Ishikawa (cell line): ENCODE measurements around the gene PARP14.

ENCODE experiments used
- CEBPB ChIP-seq: IDR thresholded peaks from 2 replicates; pipeline ENCODE4 v1.6.1; 2012
- CREB1 ChIP-seq: IDR thresholded peaks from 2 replicates; pipeline ENCODE4 v1.6.1; 2012; ENCODE audit warnings: low read depth
- EGR1 ChIP-seq: IDR thresholded peaks from 2 replicates; pipeline ENCODE4 v1.6.1; 2012
- EP300 ChIP-seq: IDR thresholded peaks from 2 replicates; pipeline ENCODE4 v1.6.1; 2012; ENCODE audit warnings: borderline replicate concordance
- FOXM1 ChIP-seq: IDR thresholded peaks from 2 replicates; pipeline ENCODE4 v1.6.1; 2012; ENCODE audit warnings: low read depth, borderline replicate concordance
- MAX ChIP-seq: IDR thresholded peaks from 2 replicates; pipeline ENCODE4 v1.6.1; 2012
- NFIC ChIP-seq: IDR thresholded peaks from 2 replicates; pipeline ENCODE4 v1.6.1; 2012
- RAD21 ChIP-seq: IDR thresholded peaks from 2 replicates; pipeline ENCODE4 v1.6.1; 2012; ENCODE audit warnings: low read depth
- TAF1 ChIP-seq: IDR thresholded peaks from 2 replicates; pipeline ENCODE4 v1.6.1; 2012; ENCODE audit warnings: low read depth, mild to moderate bottlenecking
- TCF12 ChIP-seq: IDR thresholded peaks from 2 replicates; pipeline ENCODE4 v1.6.1; 2012; ENCODE audit warnings: low read depth
- TEAD4 ChIP-seq: IDR thresholded peaks from 2 replicates; pipeline ENCODE4 v1.6.1; 2012
- YY1 ChIP-seq: IDR thresholded peaks from 2 replicates; pipeline ENCODE4 v1.6.1; 2012; ENCODE audit warnings: low read depth
- ZBTB7A ChIP-seq: IDR thresholded peaks from 2 replicates; pipeline ENCODE4 v1.6.1; 2012; ENCODE audit warnings: low read depth
- TF ChIP-seq, protein P1 (sequence below): IDR thresholded peaks from 2 replicates; pipeline ENCODE4 v1.6.1; 2012; ENCODE audit warnings: low read depth, mild to moderate bottlenecking
- TF ChIP-seq, protein P2 (sequence below): IDR thresholded peaks from 2 replicates; pipeline ENCODE4 v1.6.1; 2012

PARP14 gene

GRCh38 chr3:122716667-122717066 is 36.0 kb downstream of the PARP14 start:
- TF ChIP-seq FOXM1 = no peak
- no peak for TF ChIP-seq EGR1
- TF ChIP-seq, protein P1, sequence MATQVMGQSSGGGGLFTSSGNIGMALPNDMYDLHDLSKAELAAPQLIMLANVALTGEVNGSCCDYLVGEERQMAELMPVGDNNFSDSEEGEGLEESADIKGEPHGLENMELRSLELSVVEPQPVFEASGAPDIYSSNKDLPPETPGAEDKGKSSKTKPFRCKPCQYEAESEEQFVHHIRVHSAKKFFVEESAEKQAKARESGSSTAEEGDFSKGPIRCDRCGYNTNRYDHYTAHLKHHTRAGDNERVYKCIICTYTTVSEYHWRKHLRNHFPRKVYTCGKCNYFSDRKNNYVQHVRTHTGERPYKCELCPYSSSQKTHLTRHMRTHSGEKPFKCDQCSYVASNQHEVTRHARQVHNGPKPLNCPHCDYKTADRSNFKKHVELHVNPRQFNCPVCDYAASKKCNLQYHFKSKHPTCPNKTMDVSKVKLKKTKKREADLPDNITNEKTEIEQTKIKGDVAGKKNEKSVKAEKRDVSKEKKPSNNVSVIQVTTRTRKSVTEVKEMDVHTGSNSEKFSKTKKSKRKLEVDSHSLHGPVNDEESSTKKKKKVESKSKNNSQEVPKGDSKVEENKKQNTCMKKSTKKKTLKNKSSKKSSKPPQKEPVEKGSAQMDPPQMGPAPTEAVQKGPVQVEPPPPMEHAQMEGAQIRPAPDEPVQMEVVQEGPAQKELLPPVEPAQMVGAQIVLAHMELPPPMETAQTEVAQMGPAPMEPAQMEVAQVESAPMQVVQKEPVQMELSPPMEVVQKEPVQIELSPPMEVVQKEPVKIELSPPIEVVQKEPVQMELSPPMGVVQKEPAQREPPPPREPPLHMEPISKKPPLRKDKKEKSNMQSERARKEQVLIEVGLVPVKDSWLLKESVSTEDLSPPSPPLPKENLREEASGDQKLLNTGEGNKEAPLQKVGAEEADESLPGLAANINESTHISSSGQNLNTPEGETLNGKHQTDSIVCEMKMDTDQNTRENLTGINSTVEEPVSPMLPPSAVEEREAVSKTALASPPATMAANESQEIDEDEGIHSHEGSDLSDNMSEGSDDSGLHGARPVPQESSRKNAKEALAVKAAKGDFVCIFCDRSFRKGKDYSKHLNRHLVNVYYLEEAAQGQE = no peak
- no peak for TF ChIP-seq CEBPB
- no peak for TF ChIP-seq TCF12
- TF ChIP-seq NFIC = no peak
- TF ChIP-seq EP300 = no peak

- TF ChIP-seq CREB1 = no peak
Measured at GRCh38 chr3:122719273-122719921, 38.8 kb downstream of the PARP14 start.

DNA sequence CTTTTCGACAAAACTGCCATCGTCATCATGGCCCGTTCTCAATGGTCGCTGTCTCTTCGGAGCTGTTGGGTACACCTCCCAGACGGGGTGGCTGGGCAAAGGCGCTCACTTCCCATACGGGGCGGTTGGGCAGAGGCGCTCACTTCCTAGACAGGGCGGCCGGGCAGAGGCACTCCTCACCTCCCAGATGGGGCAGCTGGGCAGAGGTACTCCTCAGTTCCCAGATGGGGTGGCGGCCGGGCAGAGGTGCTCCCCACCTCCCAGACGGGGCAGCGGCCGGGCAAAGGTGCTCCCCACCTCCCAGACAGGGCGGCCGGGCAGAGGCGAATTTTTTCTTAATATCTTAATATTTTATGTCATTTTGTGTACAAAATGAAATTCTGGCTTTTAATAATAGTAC is 44.5 kb downstream of the PARP14 start:
- TF ChIP-seq CEBPB = no peak
- TF ChIP-seq TAF1 = no peak
- TF ChIP-seq, protein P1 = no peak
- no peak for TF ChIP-seq FOXM1
- TF ChIP-seq TEAD4 = no peak
- TF ChIP-seq YY1 = no peak
- no peak for TF ChIP-seq NFIC
- TF ChIP-seq MAX = no peak
- TF ChIP-seq EGR1 = no peak
- TF ChIP-seq CREB1 = no peak
- TF ChIP-seq EP300 = no peak
- TF ChIP-seq ZBTB7A = no peak
- no peak for TF ChIP-seq RAD21

DNA sequence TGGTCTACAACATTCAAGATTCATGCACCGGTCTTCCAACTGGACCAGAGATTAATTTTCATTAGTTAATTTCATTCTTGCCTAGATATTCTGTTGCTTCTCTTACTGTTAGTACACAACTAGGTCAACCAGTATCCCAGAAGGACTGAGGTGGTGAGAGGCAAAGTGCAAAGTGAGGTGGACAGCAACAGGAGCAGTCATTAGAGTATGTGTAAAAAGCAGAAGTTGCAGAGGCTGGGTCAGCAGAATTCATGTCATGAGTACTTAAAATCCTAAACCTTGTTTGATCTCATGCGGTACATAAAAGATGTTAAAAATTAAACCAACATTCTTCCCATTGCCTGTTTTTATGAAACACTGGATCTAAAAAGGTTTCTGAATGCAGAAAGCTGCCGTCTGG is 46.7 kb downstream of the PARP14 start:
- TF ChIP-seq EGR1 (no peak), RAD21 (no peak), MAX (no peak), TAF1 (no peak), CREB1 (no peak), CEBPB (no peak)

DNA sequence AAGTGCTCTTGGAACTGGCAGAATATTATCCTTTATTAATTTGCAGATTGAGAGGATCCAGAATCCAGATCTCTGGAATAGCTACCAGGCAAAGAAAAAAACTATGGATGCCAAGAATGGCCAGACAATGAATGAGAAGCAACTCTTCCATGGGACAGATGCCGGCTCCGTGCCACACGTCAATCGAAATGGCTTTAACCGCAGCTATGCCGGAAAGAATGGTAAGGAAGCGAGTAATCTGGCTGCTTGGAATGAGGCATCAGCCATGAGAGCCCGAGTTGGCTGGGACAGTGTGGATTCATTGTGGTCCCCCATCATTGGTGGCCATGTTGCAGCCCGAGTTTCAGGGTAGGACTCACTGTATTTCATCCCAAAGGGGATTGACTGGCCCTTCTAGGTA is 47.1 kb downstream of the PARP14 start:
- TF ChIP-seq TAF1 (no peak), ZBTB7A (no peak), NFIC (no peak), YY1 (no peak), TEAD4 (no peak), MAX (no peak), RAD21 (no peak), EP300 (no peak), EGR1 (no peak), CEBPB (no peak), CREB1 (no peak)
- TF ChIP-seq, protein P2, sequence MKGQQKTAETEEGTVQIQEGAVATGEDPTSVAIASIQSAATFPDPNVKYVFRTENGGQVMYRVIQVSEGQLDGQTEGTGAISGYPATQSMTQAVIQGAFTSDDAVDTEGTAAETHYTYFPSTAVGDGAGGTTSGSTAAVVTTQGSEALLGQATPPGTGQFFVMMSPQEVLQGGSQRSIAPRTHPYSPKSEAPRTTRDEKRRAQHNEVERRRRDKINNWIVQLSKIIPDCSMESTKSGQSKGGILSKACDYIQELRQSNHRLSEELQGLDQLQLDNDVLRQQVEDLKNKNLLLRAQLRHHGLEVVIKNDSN = no peak
- TF ChIP-seq, protein P1 = no peak

DNA sequence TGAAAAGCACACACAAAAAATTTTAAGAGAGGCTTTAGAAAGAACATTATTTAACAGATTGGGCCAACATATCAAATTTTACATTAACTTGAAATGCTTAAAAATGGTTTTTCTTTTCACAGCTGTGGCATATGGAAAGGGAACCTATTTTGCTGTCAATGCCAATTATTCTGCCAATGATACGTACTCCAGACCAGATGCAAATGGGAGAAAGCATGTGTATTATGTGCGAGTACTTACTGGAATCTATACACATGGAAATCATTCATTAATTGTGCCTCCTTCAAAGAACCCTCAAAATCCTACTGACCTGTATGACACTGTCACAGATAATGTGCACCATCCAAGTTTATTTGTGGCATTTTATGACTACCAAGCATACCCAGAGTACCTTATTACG is 47.5 kb downstream of the PARP14 start:
- no peak for TF ChIP-seq MAX
- TF ChIP-seq EGR1 = no peak
- no peak for TF ChIP-seq EP300
- TF ChIP-seq CEBPB = no peak
- TF ChIP-seq, protein P2 = no peak
- TF ChIP-seq, protein P1 = no peak
- TF ChIP-seq YY1 = no peak
- TF ChIP-seq FOXM1 = no peak
- TF ChIP-seq RAD21 = no peak
- TF ChIP-seq TEAD4 = no peak
- no peak for TF ChIP-seq ZBTB7A
- no peak for TF ChIP-seq NFIC
- no peak for TF ChIP-seq CREB1
- no peak for TF ChIP-seq TCF12
- TF ChIP-seq TAF1 = no peak
